ENCODE data around the gene ADNP. TPM values are rescaled to one million over a fixed set of nuclear protein-coding genes. Genes with fewer than 3 reads are reported as not detected.

ADNP gene
- polyA plus RNA-seq, 1 donor from 2014 or later = 78.5 TPM

DNA sequence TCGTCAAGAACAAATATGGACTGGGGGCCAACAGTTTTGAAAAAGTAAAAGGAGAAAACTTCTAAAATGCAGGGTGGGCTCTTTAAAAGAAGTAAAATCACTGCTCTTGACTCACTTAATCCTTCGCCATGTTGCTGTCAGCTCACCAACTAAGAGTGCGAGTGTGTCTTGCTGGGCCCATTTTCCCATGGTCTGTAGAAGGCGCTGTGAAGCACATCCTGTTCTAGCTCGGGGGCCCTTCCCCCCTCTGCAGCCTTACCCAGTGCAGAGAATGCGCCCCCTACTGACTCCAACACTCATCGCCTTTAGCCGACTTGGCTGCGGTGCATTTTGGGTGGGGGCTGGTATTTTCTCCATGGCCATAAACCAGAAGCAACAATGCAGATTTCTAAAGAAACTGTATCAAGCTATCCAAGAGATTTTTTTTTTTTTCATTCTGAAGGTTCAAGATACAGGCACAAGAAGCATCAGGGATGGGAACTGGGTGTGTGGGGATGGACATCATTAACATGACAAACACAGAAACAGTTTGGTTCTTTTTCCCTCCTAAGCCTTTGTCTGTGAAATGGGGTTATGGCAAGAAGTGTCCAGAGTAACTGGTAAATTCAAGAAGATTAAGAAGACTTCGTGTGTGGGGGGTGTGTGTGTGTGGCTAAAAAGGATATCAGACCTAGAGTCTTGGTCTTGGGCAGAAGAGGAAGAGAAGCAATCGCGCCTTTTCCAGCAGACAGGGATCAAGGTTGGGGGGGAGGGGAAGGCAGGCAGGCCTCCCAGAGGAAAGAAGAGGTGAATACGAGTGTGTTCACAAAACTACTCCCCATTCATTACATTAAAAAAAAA is 1.7 kb downstream of the ADNP start:
- Histone ChIP-seq H4K20me1 (ENCODE audit: insufficient read depth) (peaks cover 47% of the 10 kb centered on the region), H3K36me3 (ENCODE audit: insufficient read depth, low read length) (peaks cover 6% of the 10 kb centered on the region), H3K9me3 (ENCODE audit: low read length) (no peaks in the 10 kb centered on the region), H3K4me2 (ENCODE audit: low read length) (peak overlapping the region; percentile 91), H2AFZ (ENCODE audit: low read depth, low read length) (no peak overlapping the region), H3F3A (ENCODE audit: insufficient read depth, low read length, poor library complexity, severe bottlenecking) (no peaks in the 10 kb centered on the region), H3K4me3 (ENCODE audit: low read length) (peak overlapping the region; percentile 67), H3K27ac (ENCODE audit: low read length) (peak overlapping the region; percentile 84), H3K79me2 (replicated peaks; ENCODE audit: insufficient read depth, low read length) (peaks cover 56% of the 10 kb centered on the region), H3K27me3 (ENCODE audit: insufficient read depth, low read depth, low read length) (no peaks in the 10 kb centered on the region), H3K9ac (ENCODE audit: low read length) (peak overlapping the region; percentile 96), H3K9me2 (ENCODE audit: insufficient read depth, low read length) (no peaks in the 10 kb centered on the region)
- TF ChIP-seq POLR2AphosphoS5 (IDR thresholded peaks at IDR 0.05) (peak; percentile 62), TAF1 (IDR thresholded peaks at IDR 0.05; ENCODE audit: low read depth) (peak; percentile 76), EP300 (conservative IDR thresholded peaks at IDR 0.05; ENCODE audit: poor library complexity, severe bottlenecking) (peak; percentile 63), EZH2 (IDR thresholded peaks at IDR 0.05; ENCODE audit: borderline replicate concordance, insufficient read depth, low read length, poor library complexity, severe bottlenecking) (no peak), MXI1 (conservative IDR thresholded peaks at IDR 0.05; ENCODE audit: poor library complexity, severe bottlenecking) (peak; percentile 41), RAD21 (conservative IDR thresholded peaks at IDR 0.05) (peak; percentile 77), SMC3 (conservative IDR thresholded peaks at IDR 0.05; ENCODE audit: poor library complexity) (peak; percentile 85)
- TF ChIP-seq, protein P1, sequence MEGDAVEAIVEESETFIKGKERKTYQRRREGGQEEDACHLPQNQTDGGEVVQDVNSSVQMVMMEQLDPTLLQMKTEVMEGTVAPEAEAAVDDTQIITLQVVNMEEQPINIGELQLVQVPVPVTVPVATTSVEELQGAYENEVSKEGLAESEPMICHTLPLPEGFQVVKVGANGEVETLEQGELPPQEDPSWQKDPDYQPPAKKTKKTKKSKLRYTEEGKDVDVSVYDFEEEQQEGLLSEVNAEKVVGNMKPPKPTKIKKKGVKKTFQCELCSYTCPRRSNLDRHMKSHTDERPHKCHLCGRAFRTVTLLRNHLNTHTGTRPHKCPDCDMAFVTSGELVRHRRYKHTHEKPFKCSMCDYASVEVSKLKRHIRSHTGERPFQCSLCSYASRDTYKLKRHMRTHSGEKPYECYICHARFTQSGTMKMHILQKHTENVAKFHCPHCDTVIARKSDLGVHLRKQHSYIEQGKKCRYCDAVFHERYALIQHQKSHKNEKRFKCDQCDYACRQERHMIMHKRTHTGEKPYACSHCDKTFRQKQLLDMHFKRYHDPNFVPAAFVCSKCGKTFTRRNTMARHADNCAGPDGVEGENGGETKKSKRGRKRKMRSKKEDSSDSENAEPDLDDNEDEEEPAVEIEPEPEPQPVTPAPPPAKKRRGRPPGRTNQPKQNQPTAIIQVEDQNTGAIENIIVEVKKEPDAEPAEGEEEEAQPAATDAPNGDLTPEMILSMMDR (IDR thresholded peaks at IDR 0.05; ENCODE audit: poor library complexity, severe bottlenecking) = peak; percentile 99
- TF ChIP-seq, protein P2, sequence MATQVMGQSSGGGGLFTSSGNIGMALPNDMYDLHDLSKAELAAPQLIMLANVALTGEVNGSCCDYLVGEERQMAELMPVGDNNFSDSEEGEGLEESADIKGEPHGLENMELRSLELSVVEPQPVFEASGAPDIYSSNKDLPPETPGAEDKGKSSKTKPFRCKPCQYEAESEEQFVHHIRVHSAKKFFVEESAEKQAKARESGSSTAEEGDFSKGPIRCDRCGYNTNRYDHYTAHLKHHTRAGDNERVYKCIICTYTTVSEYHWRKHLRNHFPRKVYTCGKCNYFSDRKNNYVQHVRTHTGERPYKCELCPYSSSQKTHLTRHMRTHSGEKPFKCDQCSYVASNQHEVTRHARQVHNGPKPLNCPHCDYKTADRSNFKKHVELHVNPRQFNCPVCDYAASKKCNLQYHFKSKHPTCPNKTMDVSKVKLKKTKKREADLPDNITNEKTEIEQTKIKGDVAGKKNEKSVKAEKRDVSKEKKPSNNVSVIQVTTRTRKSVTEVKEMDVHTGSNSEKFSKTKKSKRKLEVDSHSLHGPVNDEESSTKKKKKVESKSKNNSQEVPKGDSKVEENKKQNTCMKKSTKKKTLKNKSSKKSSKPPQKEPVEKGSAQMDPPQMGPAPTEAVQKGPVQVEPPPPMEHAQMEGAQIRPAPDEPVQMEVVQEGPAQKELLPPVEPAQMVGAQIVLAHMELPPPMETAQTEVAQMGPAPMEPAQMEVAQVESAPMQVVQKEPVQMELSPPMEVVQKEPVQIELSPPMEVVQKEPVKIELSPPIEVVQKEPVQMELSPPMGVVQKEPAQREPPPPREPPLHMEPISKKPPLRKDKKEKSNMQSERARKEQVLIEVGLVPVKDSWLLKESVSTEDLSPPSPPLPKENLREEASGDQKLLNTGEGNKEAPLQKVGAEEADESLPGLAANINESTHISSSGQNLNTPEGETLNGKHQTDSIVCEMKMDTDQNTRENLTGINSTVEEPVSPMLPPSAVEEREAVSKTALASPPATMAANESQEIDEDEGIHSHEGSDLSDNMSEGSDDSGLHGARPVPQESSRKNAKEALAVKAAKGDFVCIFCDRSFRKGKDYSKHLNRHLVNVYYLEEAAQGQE (IDR thresholded peaks at IDR 0.05; ENCODE audit: borderline replicate concordance) = peak; percentile 66

DNA sequence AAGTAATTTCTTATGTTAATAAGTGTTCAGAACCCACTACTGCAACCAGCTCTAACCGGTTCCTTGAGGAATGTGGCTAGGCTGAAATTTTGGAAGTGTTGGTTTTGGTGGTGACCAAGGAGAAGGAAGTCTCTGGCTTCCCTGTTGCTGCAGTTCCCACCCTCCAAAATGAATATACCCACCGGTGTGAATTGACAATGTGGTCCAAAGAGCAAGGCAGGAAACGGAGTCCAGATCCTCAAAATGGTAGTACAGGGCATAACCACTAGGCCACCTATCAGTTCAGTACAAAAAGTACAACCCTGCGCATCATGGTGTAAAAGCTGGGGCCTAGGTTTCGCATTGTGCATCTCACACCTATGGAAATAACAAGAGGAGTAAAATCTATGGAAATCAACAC is 2.8 kb downstream of the ADNP start:
- H4K20me1 ChIP-seq (ENCODE audit: insufficient read depth) = peaks cover 58% of the 10 kb centered on the region
- no peak overlapping the region for H3K27ac ChIP-seq (ENCODE audit: low read length)
- no peaks in the 10 kb centered on the region for H3K9me3 ChIP-seq (ENCODE audit: low read length)
- H3K9ac ChIP-seq (ENCODE audit: low read length) = no peak overlapping the region
- no peaks in the 10 kb centered on the region for H3F3A ChIP-seq (ENCODE audit: insufficient read depth, low read length, poor library complexity, severe bottlenecking)
- TF ChIP-seq TAF1 (IDR thresholded peaks at IDR 0.05; ENCODE audit: low read depth) = no peak
- no peak for TF ChIP-seq EZH2 (IDR thresholded peaks at IDR 0.05; ENCODE audit: borderline replicate concordance, insufficient read depth, low read length, poor library complexity, severe bottlenecking)
- TF ChIP-seq, protein P2 (IDR thresholded peaks at IDR 0.05; ENCODE audit: borderline replicate concordance) = no peak
- no peak for TF ChIP-seq POLR2AphosphoS5 (IDR thresholded peaks at IDR 0.05)
- H3K79me2 ChIP-seq (replicated peaks; ENCODE audit: insufficient read depth, low read length) = peaks cover 66% of the 10 kb centered on the region
- no peaks in the 10 kb centered on the region for H3K9me2 ChIP-seq (ENCODE audit: insufficient read depth, low read length)
- H3K4me3 ChIP-seq (ENCODE audit: low read length) = peak overlapping the region; percentile 67
- H3K4me2 ChIP-seq (ENCODE audit: low read length) = peak overlapping the region; percentile 91
- no peaks in the 10 kb centered on the region for H3K27me3 ChIP-seq (ENCODE audit: insufficient read depth, low read depth, low read length)
- H3K36me3 ChIP-seq (ENCODE audit: insufficient read depth, low read length) = peaks cover 6% of the 10 kb centered on the region
- H2AFZ ChIP-seq (ENCODE audit: low read depth, low read length) = no peak overlapping the region

Measured in neural cell (in vitro differentiated cells).